ENCODE measurements around the gene ST6GAL1. TPM values are rescaled to one million over a fixed set of nuclear protein-coding genes. Genes with fewer than 3 reads are reported as not detected.

Gene ST6GAL1
- total and polyA plus RNA-seq, 2 of the 13 experiments (the other 11 are each of a cell fraction or from before 2014, with no cell fraction given), result 79.9 to 164 TPM

DNA sequence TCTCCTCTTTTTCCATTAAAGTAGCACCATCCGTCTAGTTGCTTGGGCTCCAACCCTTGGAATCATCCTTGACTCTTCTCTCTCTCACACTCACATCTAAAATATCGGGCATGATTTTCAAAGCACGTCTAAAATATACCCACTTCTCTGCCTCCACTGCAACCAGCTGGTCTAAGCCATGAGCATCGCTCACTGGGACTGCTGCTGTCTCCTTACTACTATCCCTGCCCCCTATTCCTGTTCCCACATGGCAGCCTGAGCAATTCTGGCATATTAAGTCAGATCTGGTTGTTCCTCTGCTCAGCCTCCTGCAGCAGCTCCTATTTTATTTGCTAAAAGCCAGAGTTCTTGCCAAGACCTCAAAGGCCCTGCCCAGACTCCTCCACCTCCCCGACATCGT is 53.7 kb downstream of the ST6GAL1 start:
- Histone ChIP-seq H4K20me1 (ENCODE audit: insufficient read depth, low read length) (no peaks in the 10 kb centered on the region), H3K9ac (ENCODE audit: insufficient read depth, low read depth, low read length) (no peak overlapping the region), H3K4me1 (ENCODE audit: insufficient read depth, low read length) (peaks cover 36% of the 10 kb centered on the region), H3K4me2 (ENCODE audit: low read depth, low read length) (no peak overlapping the region), H2AFZ (ENCODE audit: low read length) (no peak overlapping the region), H3K79me2 (ENCODE audit: insufficient read depth, low read length) (no peaks in the 10 kb centered on the region), H3K27ac (ENCODE audit: extremely low read length, insufficient read depth, low read length) (no peak overlapping the region), H3K36me3 (replicated peaks in 1 of 2; ENCODE audit: control insufficient read depth in 1 of 2, insufficient read depth in 2 of 2, low read length in 2 of 2) (no peaks in the 10 kb centered on the region), H3K27me3 (ENCODE audit: control insufficient read depth in 1 of 2, insufficient read depth in 2 of 2, low read length in 2 of 2) (no peaks in the 10 kb centered on the region), H3K4me3 (replicated peaks in 1 of 3; ENCODE audit: insufficient read depth in 1 of 3, low read depth in 2 of 3, low read length in 3 of 3) (no peak overlapping the region), H3K9me3 (ENCODE audit: low read length) (no peaks in the 10 kb centered on the region)
- in situ Hi-C loops (cut with HindIII; ENCODE audit: extremely low pct_ligation_motif_present, low pct_unique_long_range_greater_than_20kb), result no loop called here
- ChIA-PET CTCF (ENCODE audit: low intra/inter-chr PET ratio, low total read pairs) (no interaction called here), POLR2A (no interaction called here)
- intact Hi-C loops (cut with micrococcal nuclease; ENCODE audit: unreplicated experiment), result no loop called here
- DNase-seq (ENCODE audit: low spot score) (no peak), FAIRE-seq (no peak), ATAC-seq (no peak; the same call in 1 of the 3 replicates)
- WGBS (ENCODE audit: low lambda C conversion rate), result 87% methylated on average over 6 of the region's 6 CpGs
- no TSS peak for BruUV-seq (replicated peaks)
- TF ChIP-seq GZF1 (CRISPR knock-in tag; IDR thresholded peaks at IDR 0.05), result no peak
- no peak for TF ChIP-seq ZNF230 (CRISPR knock-in tag; IDR thresholded peaks at IDR 0.05)
- TF ChIP-seq REPIN1 (CRISPR knock-in tag; IDR thresholded peaks at IDR 0.05; ENCODE audit: borderline replicate concordance, low read depth), result no peak
- TF ChIP-seq ATF1 (CRISPR knock-in tag; IDR thresholded peaks at IDR 0.05), result no peak
- no peak for TF ChIP-seq PAX8 (CRISPR knock-in tag; IDR thresholded peaks at IDR 0.05; ENCODE audit: borderline replicate concordance)
- TF ChIP-seq DPF2 (CRISPR knock-in tag; IDR thresholded peaks at IDR 0.05; ENCODE audit: borderline replicate concordance, low read depth), result no peak
- TF ChIP-seq IKZF5 (CRISPR knock-in tag; IDR thresholded peaks at IDR 0.05), result no peak
- TF ChIP-seq ZNF430 (CRISPR knock-in tag; IDR thresholded peaks at IDR 0.05), result no peak
- no peak for TF ChIP-seq ZNF12 (CRISPR knock-in tag; IDR thresholded peaks at IDR 0.05)
- TF ChIP-seq, protein P1, sequence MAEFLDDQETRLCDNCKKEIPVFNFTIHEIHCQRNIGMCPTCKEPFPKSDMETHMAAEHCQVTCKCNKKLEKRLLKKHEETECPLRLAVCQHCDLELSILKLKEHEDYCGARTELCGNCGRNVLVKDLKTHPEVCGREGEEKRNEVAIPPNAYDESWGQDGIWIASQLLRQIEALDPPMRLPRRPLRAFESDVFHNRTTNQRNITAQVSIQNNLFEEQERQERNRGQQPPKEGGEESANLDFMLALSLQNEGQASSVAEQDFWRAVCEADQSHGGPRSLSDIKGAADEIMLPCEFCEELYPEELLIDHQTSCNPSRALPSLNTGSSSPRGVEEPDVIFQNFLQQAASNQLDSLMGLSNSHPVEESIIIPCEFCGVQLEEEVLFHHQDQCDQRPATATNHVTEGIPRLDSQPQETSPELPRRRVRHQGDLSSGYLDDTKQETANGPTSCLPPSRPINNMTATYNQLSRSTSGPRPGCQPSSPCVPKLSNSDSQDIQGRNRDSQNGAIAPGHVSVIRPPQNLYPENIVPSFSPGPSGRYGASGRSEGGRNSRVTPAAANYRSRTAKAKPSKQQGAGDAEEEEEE (CRISPR knock-in tag; IDR thresholded peaks at IDR 0.05; ENCODE audit: borderline replicate concordance), result no peak
- TF ChIP-seq, protein P2, sequence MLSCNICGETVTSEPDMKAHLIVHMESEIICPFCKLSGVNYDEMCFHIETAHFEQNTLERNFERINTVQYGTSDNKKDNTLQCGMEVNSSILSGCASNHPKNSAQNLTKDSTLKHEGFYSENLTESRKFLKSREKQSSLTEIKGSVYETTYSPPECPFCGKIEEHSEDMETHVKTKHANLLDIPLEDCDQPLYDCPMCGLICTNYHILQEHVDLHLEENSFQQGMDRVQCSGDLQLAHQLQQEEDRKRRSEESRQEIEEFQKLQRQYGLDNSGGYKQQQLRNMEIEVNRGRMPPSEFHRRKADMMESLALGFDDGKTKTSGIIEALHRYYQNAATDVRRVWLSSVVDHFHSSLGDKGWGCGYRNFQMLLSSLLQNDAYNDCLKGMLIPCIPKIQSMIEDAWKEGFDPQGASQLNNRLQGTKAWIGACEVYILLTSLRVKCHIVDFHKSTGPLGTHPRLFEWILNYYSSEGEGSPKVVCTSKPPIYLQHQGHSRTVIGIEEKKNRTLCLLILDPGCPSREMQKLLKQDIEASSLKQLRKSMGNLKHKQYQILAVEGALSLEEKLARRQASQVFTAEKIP (CRISPR knock-in tag; IDR thresholded peaks at IDR 0.05; ENCODE audit: borderline replicate concordance), result no peak
- no peak for TF ChIP-seq TERF1 (CRISPR knock-in tag; IDR thresholded peaks at IDR 0.05)
- no peak for TF ChIP-seq TOPORS (CRISPR knock-in tag; IDR thresholded peaks at IDR 0.05)
- TF ChIP-seq GFI1 (CRISPR knock-in tag; IDR thresholded peaks at IDR 0.05; ENCODE audit: borderline replicate concordance), result no peak

Data from HepG2 (cell line).